Epithelial cell of esophagus (primary cell): Measurements from ENCODE around the gene PSMF1.

Experiments used
- DNase-seq: peaks from one replicate; pipeline ENCODE4 v3.0.0; 2010; ENCODE audit warnings: low read depth
- H3K4me3 ChIP-seq: 2 replicates; pipeline ENCODE4 v1.5.1; 2011; ENCODE audit warnings: mild to moderate bottlenecking, low read length, control low read depth
- CTCF ChIP-seq: IDR thresholded peaks from 2 replicates; pipeline ENCODE4 v1.5.1; 2011; ENCODE audit warnings: low read depth, mild to moderate bottlenecking, low read length, control low read depth, inconsistent platforms; ENCODE audit not compliant: insufficient read depth; ENCODE audit errors: missing control alignments

PSMF1 gene

GRCh38 chr20:1163105-1163504, 44.7 kb downstream of the PSMF1 start:
- no peak for TF ChIP-seq CTCF
- no peak for DNase-seq
- H3K4me3 ChIP-seq = no peak overlapping the region

GRCh38 chr20:1163653-1164052, 45.3 kb downstream of the PSMF1 start:
- no peak overlapping the region for H3K4me3 ChIP-seq
- TF ChIP-seq CTCF = no peak
- no peak for DNase-seq

GRCh38 chr20:1164871-1165270, 46.5 kb downstream of the PSMF1 start:
- H3K4me3 ChIP-seq = no peak overlapping the region
- TF ChIP-seq CTCF = no peak
- no peak for DNase-seq

GRCh38 chr20:1165521-1165920, 47.1 kb downstream of the PSMF1 start:
- no peak for TF ChIP-seq CTCF
- DNase-seq = no peak
- no peak overlapping the region for H3K4me3 ChIP-seq

GRCh38 chr20:1165941-1166340, 47.5 kb downstream of the PSMF1 start:
- no peak overlapping the region for H3K4me3 ChIP-seq
- no peak for DNase-seq
- no peak for TF ChIP-seq CTCF

- no peak overlapping the region for H3K4me3 ChIP-seq
- no peak for TF ChIP-seq CTCF
- DNase-seq = no peak
These were observed 48.7 kb downstream of the PSMF1 start for GRCh38 chr20:1166948-1167720.

- no peak overlapping the region for H3K4me3 ChIP-seq
- no peak for TF ChIP-seq CTCF
- DNase-seq = no peak
These were observed 50.8 kb downstream of the PSMF1 start for GRCh38 chr20:1169224-1169623.
